Measurements from ENCODE around the gene APOA4.

APOA4 gene

DNA sequence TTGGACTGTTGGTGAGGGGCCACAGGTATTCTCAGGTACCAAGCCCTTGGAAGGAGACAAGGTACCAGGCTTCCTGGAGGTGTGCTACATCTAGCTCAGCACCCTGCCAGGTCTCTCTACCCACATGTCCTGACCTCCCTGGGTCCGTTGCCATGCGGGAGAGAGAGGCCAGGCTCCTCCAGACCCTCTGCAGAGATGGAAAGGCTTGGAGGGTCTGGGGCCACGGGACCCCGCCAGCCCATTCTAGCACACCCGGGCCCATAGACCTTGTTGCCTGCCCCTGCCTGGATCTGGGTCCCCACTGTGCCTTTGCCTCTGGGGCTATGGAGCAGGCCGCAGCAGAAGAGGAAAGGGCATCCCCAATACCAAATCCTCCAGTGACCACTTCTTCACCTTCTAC, 4.4 kb upstream of the APOA4 start:
- TF ChIP-seq, protein P1, sequence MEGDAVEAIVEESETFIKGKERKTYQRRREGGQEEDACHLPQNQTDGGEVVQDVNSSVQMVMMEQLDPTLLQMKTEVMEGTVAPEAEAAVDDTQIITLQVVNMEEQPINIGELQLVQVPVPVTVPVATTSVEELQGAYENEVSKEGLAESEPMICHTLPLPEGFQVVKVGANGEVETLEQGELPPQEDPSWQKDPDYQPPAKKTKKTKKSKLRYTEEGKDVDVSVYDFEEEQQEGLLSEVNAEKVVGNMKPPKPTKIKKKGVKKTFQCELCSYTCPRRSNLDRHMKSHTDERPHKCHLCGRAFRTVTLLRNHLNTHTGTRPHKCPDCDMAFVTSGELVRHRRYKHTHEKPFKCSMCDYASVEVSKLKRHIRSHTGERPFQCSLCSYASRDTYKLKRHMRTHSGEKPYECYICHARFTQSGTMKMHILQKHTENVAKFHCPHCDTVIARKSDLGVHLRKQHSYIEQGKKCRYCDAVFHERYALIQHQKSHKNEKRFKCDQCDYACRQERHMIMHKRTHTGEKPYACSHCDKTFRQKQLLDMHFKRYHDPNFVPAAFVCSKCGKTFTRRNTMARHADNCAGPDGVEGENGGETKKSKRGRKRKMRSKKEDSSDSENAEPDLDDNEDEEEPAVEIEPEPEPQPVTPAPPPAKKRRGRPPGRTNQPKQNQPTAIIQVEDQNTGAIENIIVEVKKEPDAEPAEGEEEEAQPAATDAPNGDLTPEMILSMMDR (IDR thresholded peaks at IDR 0.05; ENCODE audit: low read depth, low read length, missing control alignments) = no peak
- H3K4me3 ChIP-seq (replicated peaks; ENCODE audit: low read depth, low read length) = no peak overlapping the region
- no peak for DNase-seq (ENCODE audit: extremely low read depth, low read depth)

DNA sequence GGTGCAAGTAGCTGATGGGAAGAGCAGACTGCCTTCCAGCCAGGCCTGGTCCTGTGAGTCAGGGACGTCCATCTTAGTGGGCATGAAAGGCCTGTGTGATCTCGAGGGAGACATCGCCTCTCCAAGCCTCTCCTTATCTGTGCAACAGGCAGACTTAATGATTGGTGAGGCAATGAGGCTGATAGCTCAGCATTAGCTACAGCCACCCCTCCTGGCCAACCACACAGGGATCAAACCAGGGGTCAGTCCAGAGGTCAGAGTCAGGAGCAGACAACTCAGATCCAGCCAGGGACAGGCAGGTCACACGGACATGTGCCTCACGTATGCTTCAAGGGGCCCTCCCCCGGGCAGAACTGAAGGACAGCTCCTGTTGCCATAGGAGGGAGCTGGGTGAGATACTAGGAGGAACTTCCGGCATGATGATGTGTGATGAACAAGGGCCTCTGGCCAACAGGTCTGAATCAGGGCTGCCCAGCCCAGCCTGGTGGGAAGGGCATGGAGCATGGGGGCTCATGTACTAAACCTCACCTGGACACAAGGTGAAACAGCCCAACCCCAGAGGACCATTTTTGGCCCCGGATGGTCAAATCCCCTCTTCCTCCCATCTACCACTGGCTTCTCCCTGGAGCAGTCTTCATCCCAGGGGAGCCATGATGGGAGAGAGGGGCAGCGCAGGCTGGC, 3.8 kb upstream of the APOA4 start:
- no peak for DNase-seq (ENCODE audit: extremely low read depth, low read depth)
- H3K4me3 ChIP-seq (replicated peaks; ENCODE audit: low read depth, low read length) = no peak overlapping the region
- TF ChIP-seq, protein P1 (IDR thresholded peaks at IDR 0.05; ENCODE audit: low read depth, low read length, missing control alignments) = no peak

DNA sequence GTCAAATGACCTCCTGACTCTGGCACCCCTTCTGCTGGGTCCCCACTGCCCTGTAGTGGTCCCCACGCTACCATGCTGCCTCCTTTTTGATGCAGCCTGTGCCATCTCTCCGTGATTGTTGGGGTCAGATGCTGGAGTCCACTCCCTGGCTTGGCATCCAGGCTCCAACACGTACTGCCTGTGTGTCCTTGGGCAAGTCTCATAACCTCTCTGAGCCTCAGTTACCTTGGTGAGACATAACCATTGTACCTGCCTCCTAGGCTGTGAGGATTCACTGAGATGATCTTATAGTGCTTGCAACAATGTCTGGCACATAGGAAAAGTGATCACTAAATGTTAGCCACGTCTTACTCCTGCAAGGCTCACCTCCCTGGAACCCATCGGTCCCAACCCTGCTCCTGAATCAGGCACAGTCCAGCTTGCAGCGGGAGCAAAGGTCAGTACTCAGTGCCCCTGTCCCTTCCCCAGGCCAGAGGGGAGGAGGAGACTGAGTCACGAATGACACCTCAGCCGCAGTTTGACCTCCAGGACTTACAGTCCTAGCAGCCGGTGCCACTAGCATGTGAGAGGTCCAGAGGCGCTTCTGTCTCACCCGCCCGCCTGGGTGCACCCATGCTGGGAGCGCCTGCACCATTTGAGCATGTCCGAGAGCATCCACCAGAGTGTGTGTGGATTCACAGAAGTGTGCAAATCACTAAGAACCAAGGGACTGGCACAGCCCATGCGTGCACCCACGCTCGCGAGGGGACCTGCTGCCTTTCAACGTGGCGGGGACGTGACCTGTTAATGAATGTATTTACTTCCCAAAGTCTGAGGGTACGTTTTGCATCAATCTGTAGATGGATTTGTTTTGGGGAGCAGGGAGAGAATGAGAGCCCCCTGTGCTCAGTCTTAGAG, 3.0 kb upstream of the APOA4 start:
- TF ChIP-seq, protein P1 (IDR thresholded peaks at IDR 0.05; ENCODE audit: low read depth, low read length, missing control alignments) = no peak
- DNase-seq (ENCODE audit: extremely low read depth, low read depth) = no peak

DNA sequence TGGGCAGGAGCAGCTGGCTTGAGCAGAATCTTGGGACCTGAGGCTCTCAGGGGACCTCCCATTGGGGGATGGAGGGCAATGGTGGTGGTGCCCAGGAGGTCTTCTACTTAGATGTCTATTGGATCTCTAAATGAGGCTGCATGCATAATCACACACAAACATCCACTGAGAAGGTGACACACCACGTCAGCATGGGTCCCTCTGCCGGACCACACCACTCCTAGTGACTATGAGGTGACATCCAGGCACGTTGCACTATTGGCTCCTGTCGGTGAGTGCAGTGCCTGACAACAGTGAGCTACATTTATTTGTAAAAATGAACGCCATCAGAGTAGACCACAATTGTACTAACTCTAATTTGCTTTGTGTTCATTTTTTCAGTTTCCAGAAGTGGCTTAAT, 2.3 kb upstream of the APOA4 start:
- no peak for DNase-seq (ENCODE audit: extremely low read depth, low read depth)
- no peak overlapping the region for H3K4me3 ChIP-seq (replicated peaks; ENCODE audit: low read depth, low read length)

More for the DNA sequence above, 3.0 kb upstream of the APOA4 start:
- H3K4me3 ChIP-seq (replicated peaks; ENCODE audit: low read depth, low read length) = no peak overlapping the region

DNA sequence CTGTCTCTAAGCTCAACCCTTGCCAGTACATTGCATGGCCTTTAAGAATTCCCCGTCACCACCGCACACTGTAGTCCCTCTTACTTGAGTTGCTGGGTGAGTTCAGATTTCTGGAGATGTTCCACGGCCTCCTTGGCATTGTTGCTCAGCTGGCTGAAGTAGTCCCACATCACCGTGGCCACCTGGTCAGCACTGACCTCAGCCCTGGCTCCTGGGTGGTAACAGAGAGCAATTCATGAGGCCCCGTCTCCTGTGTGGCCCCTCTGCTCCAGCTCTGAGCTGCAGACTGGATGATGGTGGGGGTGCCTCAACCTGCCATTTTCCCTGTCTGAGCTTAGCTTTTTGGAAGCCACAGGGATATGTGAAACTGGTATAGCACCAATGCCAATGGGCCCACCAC, 529 bp downstream of the APOA4 start:
- H3K4me3 ChIP-seq (replicated peaks; ENCODE audit: low read depth, low read length) = no peak overlapping the region
- TF ChIP-seq, protein P1 (IDR thresholded peaks at IDR 0.05; ENCODE audit: low read depth, low read length, missing control alignments) = no peak
- no peak for DNase-seq (ENCODE audit: extremely low read depth, low read depth)

More for the DNA sequence above, 2.3 kb upstream of the APOA4 start:
- TF ChIP-seq, protein P1 (IDR thresholded peaks at IDR 0.05; ENCODE audit: low read depth, low read length, missing control alignments) = no peak

DNA sequence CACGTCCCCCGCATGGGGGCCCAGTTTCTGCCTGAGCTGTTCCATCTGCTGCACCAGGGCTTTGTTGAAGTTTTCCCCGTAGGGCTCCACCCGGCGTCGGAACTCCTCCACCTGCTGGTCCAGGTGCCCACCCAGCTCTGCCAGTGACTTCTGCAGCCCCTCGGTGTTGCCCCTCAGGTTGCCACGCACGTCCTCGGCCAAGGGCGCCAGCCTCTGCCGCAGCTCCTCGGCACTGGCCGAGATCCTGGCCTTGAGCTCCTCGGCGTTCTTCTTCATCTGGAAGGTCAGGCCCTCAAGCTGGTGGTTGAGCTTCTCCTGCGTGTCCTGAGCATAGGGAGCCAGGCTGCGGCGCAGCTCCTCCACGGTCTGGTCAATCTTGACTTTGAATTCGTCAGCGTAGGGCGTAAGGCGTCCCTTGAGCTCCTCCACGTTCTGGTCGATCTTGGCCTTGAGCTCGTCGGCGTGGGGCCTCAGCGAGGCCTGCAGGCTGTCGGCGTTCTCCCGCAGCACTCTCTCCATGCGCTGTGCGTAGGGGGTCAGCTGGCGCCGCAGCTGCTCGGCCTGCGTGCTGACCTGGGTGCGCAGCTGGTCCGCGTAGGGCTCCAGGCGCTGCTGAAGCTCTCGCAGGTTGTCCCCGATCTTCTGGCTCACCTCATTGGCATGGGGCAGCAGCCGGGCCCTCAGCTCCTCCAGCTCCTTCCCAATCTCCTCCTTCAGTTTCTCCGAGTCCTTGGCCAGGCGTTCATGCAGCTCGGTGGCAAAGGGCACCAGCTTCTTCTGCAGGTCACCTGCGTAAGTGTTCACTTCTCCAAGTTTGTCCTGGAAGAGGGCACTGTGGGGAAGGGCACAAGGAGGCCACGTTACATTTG, 1.8 kb downstream of the APOA4 start:
- TF ChIP-seq, protein P1 (IDR thresholded peaks at IDR 0.05; ENCODE audit: low read depth, low read length, missing control alignments) = no peak
- no peak for DNase-seq (ENCODE audit: extremely low read depth, low read depth)
- H3K4me3 ChIP-seq (replicated peaks; ENCODE audit: low read depth, low read length) = no peak overlapping the region

Measured in HFF-Myc (cell line).